MV-4-11 (cell line): Measurements from ENCODE around the gene ABLIM3.

ENCODE experiments used
- DNase-seq: peaks from one replicate; lab custom pipeline; 2025; lab: John Stamatoyannopoulos, UW

ABLIM3 gene

GRCh38 chr5:149188383-149188782 lies 47.1 kb downstream of the ABLIM3 start:
- no peak for DNase-seq

GRCh38 chr5:149195337-149195887 lies 54.1 kb downstream of the ABLIM3 start:
- DNase-seq = no peak

DNA sequence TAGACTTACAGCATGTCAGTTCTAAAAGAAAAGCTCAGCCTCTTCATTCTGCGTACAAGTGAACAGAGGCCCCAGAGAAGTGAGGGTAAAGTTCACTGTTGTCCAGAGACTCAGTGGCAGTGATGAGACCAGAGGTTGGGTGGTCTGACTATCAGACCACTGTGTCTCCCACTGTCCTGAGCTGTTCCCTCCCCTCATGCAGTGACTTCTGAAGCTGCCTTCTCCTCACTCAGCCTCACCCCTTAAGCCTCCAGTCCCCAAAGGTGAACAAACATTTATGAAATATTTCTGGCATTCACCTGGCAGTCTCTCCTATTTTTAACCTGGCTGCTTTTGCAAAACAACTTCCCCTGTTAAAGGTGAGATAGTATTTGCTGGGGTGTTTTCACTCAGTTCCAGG lies 54.7 kb downstream of the ABLIM3 start:
- no peak for DNase-seq

GRCh38 chr5:149198148-149198547 lies 56.9 kb downstream of the ABLIM3 start:
- DNase-seq = no peak

GRCh38 chr5:149200355-149200754 lies 59.1 kb downstream of the ABLIM3 start:
- no peak for DNase-seq

DNA sequence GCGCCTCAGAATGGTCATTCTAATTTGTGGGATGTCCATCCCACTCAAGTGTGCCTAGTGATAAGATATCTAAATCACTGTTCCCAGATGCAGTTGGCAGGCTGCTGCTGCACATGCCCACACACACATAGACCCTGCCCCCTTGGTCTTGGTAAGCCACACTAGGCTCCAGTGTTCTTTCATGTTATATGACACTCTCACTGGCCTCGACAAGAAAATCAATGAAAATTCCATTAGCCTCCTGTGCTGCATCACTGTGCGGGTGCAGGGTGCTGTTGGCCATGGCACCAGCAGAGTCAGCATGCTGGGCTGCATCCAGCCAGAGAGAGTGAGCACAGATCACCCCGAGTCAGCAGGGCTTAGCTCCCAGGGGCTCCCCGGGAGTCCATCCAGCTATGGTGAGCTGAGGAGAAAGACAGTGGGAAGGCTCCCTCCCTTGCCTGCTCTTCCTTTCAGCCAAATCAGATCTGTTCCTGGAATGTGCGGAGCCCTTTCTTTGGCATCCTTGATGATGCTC lies 59.9 kb downstream of the ABLIM3 start:
- no peak for DNase-seq

DNA sequence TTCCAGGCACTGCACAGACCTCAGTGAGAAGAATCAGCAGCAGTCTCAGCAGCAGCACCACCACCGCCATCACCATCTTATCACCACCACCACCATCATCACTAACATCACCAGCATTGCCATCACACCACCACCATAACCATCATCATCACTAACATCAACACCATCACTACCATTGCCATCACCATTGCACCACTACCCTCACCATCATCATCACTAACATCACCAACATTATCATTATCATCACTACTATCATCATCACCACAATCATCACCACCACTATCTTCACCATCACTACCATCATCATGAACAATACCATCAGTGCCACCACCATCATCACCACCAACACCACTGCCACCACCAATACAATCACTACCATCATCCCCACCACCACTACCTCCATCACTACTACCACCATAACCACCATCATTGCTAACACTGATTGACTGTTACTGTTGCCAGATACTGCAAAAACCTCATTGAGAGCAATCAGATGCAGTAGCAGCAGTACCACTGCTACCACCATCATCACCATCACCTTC lies 61.7 kb downstream of the ABLIM3 start:
- no peak for DNase-seq

DNA sequence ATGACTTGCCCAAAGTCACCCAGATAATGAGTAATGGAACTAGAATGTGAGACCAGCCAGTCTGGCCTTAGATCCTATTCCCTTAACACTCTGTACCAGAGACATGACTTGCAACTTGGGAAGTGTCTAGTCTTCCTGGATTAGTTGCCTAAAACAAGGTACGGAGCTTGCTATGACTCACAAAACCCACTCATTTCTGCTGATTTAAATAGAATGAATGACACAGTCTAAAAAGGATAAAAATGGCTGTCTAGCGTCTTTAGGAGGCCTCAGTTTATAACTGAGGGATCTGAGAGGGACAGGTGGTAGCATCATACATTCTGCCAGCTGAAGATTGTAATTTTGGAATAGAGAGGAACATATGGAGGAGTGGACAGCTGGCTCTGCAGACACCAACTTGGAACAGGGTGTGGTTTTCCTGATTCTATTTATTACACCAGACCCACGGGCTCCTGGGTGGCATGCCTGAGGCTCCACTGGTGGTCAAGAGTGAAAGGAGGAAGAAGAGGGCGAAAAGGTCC lies 62.7 kb downstream of the ABLIM3 start:
- DNase-seq = no peak

DNA sequence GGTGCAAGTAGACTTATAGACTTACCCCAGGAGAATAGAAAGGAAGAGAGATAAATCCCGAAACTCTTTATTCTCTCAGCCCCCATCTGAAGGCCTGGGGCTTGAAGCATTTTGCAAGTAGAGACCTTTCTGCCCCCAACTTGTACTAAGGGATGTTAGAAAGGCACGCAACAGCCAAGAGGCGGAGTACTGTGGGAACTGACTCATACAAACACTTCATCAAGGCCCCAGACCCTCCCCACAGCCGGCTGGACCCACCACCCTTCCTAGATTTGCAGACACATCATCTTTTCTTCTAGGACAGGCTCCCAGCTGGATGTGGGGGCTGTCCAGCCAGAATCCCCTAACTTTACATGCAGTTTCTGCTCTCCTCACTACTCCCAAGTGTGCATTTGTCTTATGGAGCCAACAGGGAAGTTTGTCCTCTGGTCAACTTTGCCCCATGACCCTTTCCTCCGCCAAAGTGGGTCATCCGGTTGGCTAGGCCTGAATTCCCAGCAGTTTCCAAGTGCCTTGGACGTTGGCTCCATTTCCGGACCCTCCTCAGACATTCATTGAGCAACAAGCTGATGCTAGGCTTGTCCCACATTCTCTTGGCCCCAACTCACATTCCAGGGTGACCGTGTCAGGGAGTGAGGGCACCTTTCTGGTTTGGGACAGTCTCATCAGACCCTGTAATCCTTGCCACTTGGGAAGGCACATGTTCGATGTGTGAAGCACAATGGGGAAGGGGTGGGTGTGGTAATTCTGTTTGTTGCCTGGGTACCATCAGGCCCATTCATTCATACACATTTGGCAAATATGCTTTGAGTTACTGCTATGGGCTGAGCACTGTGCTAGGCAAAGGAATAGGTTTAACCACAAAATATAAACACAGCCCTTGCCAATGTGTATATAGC lies 64.6 kb downstream of the ABLIM3 start:
- no peak for DNase-seq

- DNase-seq = no peak
These were observed 65.3 kb downstream of the ABLIM3 start for GRCh38 chr5:149206524-149207141.

- DNase-seq = no peak
These were observed 66.5 kb downstream of the ABLIM3 start for GRCh38 chr5:149207831-149208230.

DNA sequence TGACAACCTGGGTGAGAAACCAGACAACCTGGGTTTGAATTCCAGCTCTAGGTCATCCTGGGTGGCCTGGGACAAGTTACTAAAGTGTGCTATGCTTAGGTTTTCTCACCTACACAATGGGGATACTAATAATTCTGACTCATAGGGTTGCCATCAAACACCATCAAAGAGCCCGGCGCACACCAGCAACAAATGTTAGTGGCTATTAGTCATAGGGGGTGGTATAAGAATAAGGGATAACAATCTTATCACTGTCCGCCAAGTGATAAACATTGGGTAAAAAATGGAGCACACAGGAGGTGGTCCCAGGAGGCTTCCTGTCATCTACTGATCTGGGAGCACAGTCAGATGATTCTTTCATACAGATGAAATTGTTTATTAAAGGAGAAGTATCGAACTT lies 68.9 kb downstream of the ABLIM3 start:
- DNase-seq = no peak

- no peak for DNase-seq
These were observed 69.7 kb downstream of the ABLIM3 start for GRCh38 chr5:149210968-149211490.

- DNase-seq = no peak
These were observed 70.3 kb downstream of the ABLIM3 start for GRCh38 chr5:149211566-149211965.

- DNase-seq = no peak
These were observed 71.1 kb downstream of the ABLIM3 start for GRCh38 chr5:149212198-149212951.

DNA sequence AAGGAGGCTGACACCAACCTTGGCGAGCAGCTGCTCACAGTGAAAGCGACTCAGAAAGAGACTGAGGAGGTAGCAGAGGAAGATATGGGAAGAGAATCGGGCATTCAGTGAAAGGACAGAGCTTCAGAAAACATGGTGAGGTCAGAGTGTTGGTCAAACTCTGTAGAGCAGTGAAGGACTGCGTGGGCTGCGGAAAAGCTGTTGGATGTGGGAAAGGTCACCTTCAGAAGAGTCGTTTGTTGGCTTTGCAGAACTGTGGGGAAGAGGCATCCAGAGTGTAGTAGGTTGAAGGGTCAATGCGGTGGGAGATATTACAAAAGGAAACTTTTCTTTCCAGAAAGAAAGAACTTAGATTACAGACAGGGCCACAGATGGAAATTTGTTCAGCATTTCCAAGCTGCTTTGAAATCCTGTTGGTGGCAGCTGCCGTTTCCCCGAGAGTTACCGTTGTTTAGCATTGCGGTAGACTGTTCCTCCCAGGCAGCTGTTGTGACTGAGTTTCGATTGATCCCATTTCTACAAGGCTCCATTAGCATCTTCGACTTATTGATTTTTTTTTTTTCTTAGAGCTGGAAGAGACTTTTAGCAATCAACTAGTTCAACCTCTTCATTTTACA lies 72.1 kb downstream of the ABLIM3 start:
- DNase-seq = no peak

- DNase-seq = peak; percentile 65
These were observed 74.3 kb downstream of the ABLIM3 start for GRCh38 chr5:149215478-149216090.

GRCh38 chr5:149216496-149216895 lies 75.2 kb downstream of the ABLIM3 start:
- DNase-seq = peak; percentile 33

- no peak for DNase-seq
These were observed 76.0 kb downstream of the ABLIM3 start for GRCh38 chr5:149217096-149217802.

DNA sequence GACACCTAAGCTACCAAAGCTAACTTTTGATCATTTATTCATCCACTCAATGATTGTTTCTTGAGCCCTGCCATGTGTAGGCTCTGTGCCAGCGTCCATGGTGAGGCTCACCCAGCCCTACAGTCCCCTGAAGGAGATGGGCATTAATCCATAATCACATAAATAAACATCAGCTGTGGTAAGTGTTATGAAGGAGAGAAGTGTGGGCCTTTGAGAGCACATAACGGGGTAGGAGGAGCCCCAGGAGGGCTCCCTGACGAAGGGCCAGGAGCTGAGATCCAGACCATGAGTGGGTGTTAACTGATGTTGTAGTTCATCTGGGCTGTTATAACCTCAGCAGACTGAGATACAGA lies 76.5 kb downstream of the ABLIM3 start:
- DNase-seq = no peak
